Middle frontal gyrus (tissue), 1 donor: ENCODE results near the gene SCCPDH.

Experiments used
- DNase-seq: peaks from one replicate; pipeline ENCODE4 v3.0.0-alpha.2; 2015; ENCODE audit warnings: low spot score; ENCODE audit errors: extremely low spot score

The SCCPDH gene

GRCh38 chr1:246784621-246785493 lies 60.6 kb downstream of the SCCPDH start:
- DNase-seq, result no peak

GRCh38 chr1:246785494-246786111 lies 61.4 kb downstream of the SCCPDH start:
- no peak for DNase-seq

- no peak for DNase-seq
Observed at GRCh38 chr1:246786606-246787238, 62.5 kb downstream of the SCCPDH start.

GRCh38 chr1:246787781-246788513 lies 63.7 kb downstream of the SCCPDH start:
- no peak for DNase-seq

- no peak for DNase-seq
Observed at GRCh38 chr1:246788895-246789338, 64.7 kb downstream of the SCCPDH start.

- DNase-seq, result no peak
Observed at GRCh38 chr1:246789454-246790339, 65.5 kb downstream of the SCCPDH start.

- DNase-seq, result no peak
Observed at GRCh38 chr1:246790364-246790763, 66.2 kb downstream of the SCCPDH start.

GRCh38 chr1:246790833-246791232 lies 66.6 kb downstream of the SCCPDH start:
- no peak for DNase-seq

GRCh38 chr1:246791303-246791918 lies 67.2 kb downstream of the SCCPDH start:
- no peak for DNase-seq

- no peak for DNase-seq
Observed at GRCh38 chr1:246792603-246793002, 68.4 kb downstream of the SCCPDH start.

GRCh38 chr1:246793356-246793896 lies 69.2 kb downstream of the SCCPDH start:
- DNase-seq, result no peak

- no peak for DNase-seq
Observed at GRCh38 chr1:246794048-246794827, 70.0 kb downstream of the SCCPDH start.

GRCh38 chr1:246794828-246795671 lies 70.8 kb downstream of the SCCPDH start:
- DNase-seq, result no peak

- DNase-seq, result no peak
Observed at GRCh38 chr1:246795906-246796694, 71.9 kb downstream of the SCCPDH start.

- DNase-seq, result no peak
Observed at GRCh38 chr1:246797157-246797556, 72.9 kb downstream of the SCCPDH start.

- no peak for DNase-seq
Observed at GRCh38 chr1:246797597-246797996, 73.4 kb downstream of the SCCPDH start.

- DNase-seq, result no peak
Observed at GRCh38 chr1:246798107-246798506, 73.9 kb downstream of the SCCPDH start.
